AG09309 (cell line): ENCODE results near the gene CGB2.
"Not testable (repeated sequence)": the region's sequence is repeated elsewhere in the genome, so short reads cannot be mapped to it uniquely, and the experiment has no call there.

ENCODE experiments used
- DNase-seq: peaks from one replicate; pipeline ENCODE4 v3.0.0-alpha.2; 2010; ENCODE audit warnings: low read depth
- H3K4me3 ChIP-seq: 2 replicates; pipeline ENCODE4 v1.5.1; 2011; ENCODE audit warnings: mild to moderate bottlenecking, low read depth, low read length, moderate library complexity; ENCODE audit not compliant: control insufficient read depth
- TF ChIP-seq, protein P1 (sequence below): IDR thresholded peaks from 2 replicates; pipeline ENCODE4 v1.5.1; 2011; ENCODE audit warnings: mild to moderate bottlenecking, low read depth, low read length, inconsistent platforms; ENCODE audit not compliant: insufficient read depth, control insufficient read depth; ENCODE audit errors: missing control alignments

The CGB2 gene

DNA sequence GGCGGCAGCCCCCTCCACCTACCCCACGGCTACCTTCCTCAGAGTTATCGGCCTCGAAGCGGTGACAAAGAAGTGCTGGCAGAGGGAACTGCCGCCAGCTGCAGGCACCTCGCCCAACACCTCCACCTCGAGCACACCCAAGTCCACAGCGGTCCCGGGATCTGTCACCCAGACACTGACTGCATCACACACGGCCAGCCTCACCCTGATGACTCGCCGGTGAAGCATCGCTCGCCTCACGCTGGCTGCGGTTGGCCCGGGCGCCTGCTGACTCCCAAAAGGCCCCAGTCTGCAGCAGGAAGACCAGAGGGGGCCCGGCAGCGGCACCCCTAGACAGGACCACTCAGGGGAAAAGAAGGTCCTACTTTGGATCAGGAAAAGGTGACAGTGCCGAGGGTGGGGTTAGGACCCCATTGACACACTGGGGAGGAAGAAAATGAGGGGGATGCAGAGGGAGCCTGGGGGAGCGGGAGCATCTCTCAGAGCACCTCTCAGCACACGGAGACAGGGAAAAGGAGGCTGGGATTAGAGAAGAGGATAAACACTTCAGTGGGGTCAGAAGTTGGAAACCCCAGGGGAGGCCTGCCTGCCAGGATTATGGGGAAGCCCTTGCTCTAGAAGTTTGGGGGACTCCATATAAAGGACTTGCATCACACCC, 18.8 kb downstream of the CGB2 start:
- not testable (repeated sequence) for H3K4me3 ChIP-seq, DNase-seq

DNA sequence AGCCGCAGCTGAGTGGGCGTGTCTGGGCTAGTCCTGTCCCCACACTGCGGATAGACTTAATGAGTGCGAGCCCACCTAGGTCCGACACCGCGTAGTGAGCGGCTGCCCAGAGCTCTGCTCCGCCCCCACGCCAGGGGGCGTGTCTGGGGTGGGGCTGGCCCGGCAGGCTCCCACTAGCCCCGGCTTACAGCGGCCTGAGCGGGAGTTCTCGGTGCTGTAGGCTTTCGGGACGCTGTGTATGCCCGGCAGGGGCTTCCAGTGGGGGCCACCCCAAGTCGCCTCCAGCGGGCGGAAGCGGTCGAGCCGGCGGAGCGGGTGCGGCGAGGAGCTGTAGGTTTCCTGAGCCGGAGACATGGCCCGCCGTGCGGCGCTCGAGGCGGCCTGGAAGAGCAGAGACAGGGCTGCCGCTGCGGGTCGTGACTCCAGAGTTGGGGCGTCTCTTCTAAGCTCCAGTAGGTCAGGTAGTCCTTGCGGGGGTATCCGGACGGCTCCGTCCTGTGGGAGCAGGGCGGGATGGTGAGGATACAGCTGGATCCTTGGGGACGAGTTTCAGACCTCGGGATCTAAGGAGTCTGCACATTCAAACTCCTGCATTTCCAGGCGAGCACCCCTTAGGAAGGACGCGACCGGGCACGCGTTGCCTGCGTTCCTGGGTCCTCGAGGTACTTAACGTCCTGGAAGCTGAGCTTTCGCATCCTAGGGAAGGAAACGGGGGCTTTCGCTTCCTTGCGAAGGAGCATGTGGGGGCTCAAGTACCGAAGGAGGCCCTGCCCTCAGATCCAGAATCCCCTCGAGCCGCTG, 24.6 kb downstream of the CGB2 start:
- no peak for DNase-seq
- H3K4me3 ChIP-seq = peak overlapping the region; percentile 54
- TF ChIP-seq, protein P1, sequence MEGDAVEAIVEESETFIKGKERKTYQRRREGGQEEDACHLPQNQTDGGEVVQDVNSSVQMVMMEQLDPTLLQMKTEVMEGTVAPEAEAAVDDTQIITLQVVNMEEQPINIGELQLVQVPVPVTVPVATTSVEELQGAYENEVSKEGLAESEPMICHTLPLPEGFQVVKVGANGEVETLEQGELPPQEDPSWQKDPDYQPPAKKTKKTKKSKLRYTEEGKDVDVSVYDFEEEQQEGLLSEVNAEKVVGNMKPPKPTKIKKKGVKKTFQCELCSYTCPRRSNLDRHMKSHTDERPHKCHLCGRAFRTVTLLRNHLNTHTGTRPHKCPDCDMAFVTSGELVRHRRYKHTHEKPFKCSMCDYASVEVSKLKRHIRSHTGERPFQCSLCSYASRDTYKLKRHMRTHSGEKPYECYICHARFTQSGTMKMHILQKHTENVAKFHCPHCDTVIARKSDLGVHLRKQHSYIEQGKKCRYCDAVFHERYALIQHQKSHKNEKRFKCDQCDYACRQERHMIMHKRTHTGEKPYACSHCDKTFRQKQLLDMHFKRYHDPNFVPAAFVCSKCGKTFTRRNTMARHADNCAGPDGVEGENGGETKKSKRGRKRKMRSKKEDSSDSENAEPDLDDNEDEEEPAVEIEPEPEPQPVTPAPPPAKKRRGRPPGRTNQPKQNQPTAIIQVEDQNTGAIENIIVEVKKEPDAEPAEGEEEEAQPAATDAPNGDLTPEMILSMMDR = peak; percentile 26

DNA sequence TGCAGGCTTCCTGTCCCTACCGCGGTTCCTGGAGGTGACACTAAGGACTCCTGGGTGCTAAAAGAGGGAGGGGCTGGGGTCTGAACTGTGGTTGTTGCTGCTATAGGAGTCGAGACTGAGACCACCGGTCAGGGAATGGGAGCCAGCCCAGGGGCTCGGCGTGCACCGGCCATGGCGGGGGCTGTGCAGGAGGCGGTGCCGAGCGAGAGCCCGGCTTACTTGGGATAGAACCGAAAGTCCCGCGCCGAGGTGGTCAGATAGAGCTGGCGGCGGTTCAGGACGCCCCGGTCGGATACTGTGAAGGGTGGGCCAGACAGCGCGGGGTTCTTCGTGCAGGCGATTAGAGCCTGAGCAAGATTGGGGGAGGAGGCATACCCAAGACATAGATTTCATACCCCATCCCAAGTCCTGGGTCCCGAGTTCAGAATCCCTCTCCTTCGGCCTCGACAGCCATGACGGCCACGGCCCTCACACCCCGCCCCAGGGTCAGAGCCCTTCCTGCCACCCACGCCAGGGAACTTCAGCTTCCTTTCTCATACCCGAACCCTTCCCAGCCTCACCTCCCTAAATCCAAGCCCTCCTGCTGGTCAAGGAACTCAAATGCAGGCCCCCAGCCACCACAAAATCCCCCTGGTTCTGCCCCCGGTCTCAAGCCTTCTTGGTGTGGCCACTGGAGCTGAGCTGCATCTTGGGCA, 25.4 kb downstream of the CGB2 start:
- DNase-seq = not testable (repeated sequence)
- peak overlapping the region; percentile 54 for H3K4me3 ChIP-seq

DNA sequence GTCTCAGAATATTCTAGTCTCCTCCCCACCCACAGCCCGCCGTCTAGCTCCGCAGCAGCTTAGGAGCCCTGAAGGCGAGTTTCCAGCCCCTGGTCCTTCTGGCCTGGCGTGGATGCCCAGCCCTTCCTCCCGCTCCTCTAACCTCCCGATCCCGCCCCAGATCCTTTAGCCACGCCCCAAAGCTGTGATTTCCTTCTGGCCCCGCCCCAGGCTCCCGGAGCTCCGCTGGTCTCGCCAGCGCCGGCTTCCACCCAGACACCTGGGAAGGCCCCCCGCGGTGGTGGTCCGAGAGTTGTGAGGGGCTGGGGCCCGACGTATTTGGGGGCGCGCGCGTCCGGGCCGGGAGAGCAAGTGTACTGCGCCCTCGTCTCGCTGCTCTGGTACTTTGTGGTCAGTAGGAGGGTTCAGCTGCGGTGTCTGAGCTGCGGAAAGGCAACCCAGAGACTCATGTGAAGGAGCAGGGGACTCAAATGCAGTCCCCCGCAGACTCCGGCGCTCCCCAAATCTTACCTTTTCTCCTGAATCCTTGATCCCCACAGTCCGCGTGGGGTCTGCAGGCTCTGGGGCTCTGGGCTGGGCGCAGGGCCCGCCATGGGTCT, 26.0 kb downstream of the CGB2 start, which contains the start of gene CGB7:
Gene CGB7, minus strand, starts transcription at position 114 of the 599 bp plus-strand sequence. CDS start 2,374 bp downstream, outside the sequence.
- DNase-seq = no peak
- peak within 1 kb of the TSS; percentile 54 for H3K4me3 ChIP-seq

DNA sequence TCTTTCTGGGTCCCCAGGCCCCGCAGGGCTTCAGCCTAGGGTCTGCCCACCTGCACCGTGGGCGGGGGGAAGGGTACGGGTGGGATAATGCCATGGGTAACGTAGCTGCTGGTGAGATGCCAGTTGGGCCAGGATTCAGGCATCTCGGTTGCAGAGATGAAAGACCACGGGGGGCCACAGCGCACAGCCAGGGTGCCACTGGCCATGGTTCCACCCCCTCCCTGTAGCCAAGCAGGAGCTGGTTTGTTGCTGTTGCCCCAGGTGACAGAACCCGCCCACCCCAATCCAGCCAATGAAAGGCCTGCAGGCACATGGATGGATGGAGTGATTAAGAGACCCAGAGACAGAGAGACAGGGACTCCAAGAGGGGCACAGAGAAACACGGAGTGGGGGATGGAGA, 26.9 kb downstream of the CGB2 start:
- H3K4me3 ChIP-seq = no peak overlapping the region
- DNase-seq = no peak
- TF ChIP-seq, protein P1 = no peak

More for the DNA sequence above, 26.0 kb downstream of the CGB2 start, which contains the start of gene CGB7:
- TF ChIP-seq, protein P1 = no peak

DNA sequence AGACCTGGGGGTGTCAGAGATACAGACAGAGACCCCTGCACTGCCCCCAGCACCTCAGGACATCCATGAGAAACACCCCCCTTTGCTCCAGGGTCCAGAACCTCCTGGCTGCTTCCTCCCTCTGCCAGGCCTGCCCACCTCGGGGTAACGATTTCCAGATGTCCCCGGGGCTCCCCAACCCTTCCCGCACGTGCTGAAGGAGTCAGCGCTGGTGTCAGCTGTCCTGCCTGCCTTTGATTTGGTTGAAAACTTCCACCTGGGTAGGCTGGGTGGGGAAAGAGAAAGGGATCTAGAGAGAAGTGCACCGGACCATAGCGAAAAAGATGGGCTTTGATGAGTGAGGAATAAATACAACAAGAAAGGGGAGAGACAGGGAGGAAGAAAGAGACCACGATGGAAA, 27.4 kb downstream of the CGB2 start:
- TF ChIP-seq, protein P1 = no peak
- no peak for DNase-seq
- no peak overlapping the region for H3K4me3 ChIP-seq

DNA sequence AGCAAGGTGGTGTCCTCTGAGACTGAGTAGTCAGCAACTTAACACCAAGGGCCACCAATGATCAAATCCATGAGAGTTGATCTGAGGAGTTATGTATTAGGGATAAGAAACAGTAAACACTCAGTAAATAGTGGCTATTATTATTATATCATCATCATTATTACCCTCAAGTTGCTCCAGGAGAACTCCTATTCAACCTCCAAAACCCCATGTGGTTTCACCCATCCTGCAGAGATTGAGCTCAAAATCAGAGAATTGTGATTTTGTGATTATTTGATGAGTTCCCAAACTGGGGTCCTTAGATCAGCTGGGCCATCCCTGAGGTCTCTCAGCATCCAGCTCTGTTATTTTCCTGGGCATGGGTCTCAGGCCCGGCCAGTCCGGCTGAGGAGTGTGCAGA, 29.3 kb downstream of the CGB2 start:
- H3K4me3 ChIP-seq = no peak overlapping the region
- DNase-seq = no peak
- TF ChIP-seq, protein P1 = no peak
